ENCODE data around the gene RABEPK. TPM values are rescaled to one million over a fixed set of nuclear protein-coding genes. Genes with fewer than 3 reads are reported as not detected.

Gene RABEPK
- total and polyA plus RNA-seq, 2 of the 4 experiments (the other 2 are of a cell fraction) = 43.9 to 59.7 TPM

GRCh38 chr9:125277411-125277810, 77.1 kb downstream of the RABEPK start:
- no peak overlapping the region for H3K14ac ChIP-seq (replicated peaks; ENCODE audit: low read depth, low read length)
- H4K8ac ChIP-seq (ENCODE audit: low read depth in 2 of 2, low read length in 2 of 2) = no peak overlapping the region
- intact Hi-C loops (cut with micrococcal nuclease) = no loop called here
- no peak overlapping the region for H2BK20ac ChIP-seq (ENCODE audit: low read depth, low read length)
- no peak overlapping the region for H3K27ac ChIP-seq (ENCODE audit: insufficient read depth, low read length)
- no TSS peak for BruUV-seq (replicated peaks)
- H3K9me3 ChIP-seq (ENCODE audit: control insufficient read depth, insufficient read depth, low read length) = no peaks in the 10 kb centered on the region
- peaks cover 7% of the 10 kb centered on the region for H3K4me1 ChIP-seq (ENCODE audit: control insufficient read depth, insufficient read depth, low read length)
- TF ChIP-seq CTCF (conservative IDR thresholded peaks at IDR 0.05; ENCODE audit: low read depth, low read length) (no peak), CEBPB (IDR thresholded peaks at IDR 0.05; ENCODE audit: low read depth, low read length) (no peak), NFE2L2 (IDR thresholded peaks at IDR 0.05; ENCODE audit: low read depth, low read length) (no peak), SMC3 (IDR thresholded peaks at IDR 0.05; ENCODE audit: low read depth, low read length) (no peak), RAD21 (IDR thresholded peaks at IDR 0.05; ENCODE audit: low read length) (no peak), BHLHE40 (IDR thresholded peaks at IDR 0.05; ENCODE audit: low read depth, low read length) (no peak)
- TF ChIP-seq, protein P1, sequence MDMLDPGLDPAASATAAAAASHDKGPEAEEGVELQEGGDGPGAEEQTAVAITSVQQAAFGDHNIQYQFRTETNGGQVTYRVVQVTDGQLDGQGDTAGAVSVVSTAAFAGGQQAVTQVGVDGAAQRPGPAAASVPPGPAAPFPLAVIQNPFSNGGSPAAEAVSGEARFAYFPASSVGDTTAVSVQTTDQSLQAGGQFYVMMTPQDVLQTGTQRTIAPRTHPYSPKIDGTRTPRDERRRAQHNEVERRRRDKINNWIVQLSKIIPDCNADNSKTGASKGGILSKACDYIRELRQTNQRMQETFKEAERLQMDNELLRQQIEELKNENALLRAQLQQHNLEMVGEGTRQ (IDR thresholded peaks at IDR 0.05; ENCODE audit: low read depth, low read length) = no peak
- peaks cover 16 to 81% of the 10 kb centered on the region in 2 experiments; a peak in 3 of 4 replicates for H3K79me1 ChIP-seq (ENCODE audit: low read depth in 1 of 2, low read length in 2 of 2)
- no peak overlapping the region for H2AK9ac ChIP-seq (replicated peaks; ENCODE audit: low read depth, low read length, poor library complexity)
- H3K36me3 ChIP-seq (ENCODE audit: control insufficient read depth, insufficient read depth, low read length) = 0 out of 2 replicates have a peak, but pooled peaks cover 1% of the 10 kb centered on the region
- ATAC-seq (ENCODE audit: low read depth) (no peak), DNase-seq (no peak)
- no peak overlapping the region for H4K91ac ChIP-seq (ENCODE audit: insufficient read depth, low read depth, low read length)
- no peak overlapping the region for H3K18ac ChIP-seq (ENCODE audit: low read depth, low read length)
- ChIA-PET CTCF (no interaction called here), POLR2A (ENCODE audit: unreplicated experiment) (no interaction called here)
- no peak overlapping the region; the same call in 1 of the 2 replicates for H3K23ac ChIP-seq (ENCODE audit: low read depth, low read length)
- H2BK15ac ChIP-seq (ENCODE audit: low read depth, low read length) = no peak overlapping the region
- H2AFZ ChIP-seq (replicated peaks; ENCODE audit: low read length, poor library complexity) = no peak overlapping the region
- H3K4me2 ChIP-seq (ENCODE audit: low read depth, low read length) = no peak overlapping the region
- H3K4ac ChIP-seq (ENCODE audit: low read depth, low read length) = no peak overlapping the region
- H4K5ac ChIP-seq (ENCODE audit: low read depth, low read length) = no peak overlapping the region
- H2AK5ac ChIP-seq (ENCODE audit: low read depth, low read length) = no peak overlapping the region
- H4K20me1 ChIP-seq (ENCODE audit: insufficient read depth, low read length) = peaks cover 49% of the 10 kb centered on the region
- no peak overlapping the region for H3K9ac ChIP-seq (ENCODE audit: low read depth, low read length)
- H3K27me3 ChIP-seq (ENCODE audit: control insufficient read depth, insufficient read depth, low read length) = no peaks in the 10 kb centered on the region
- dilution Hi-C loops (cut with HindIII; ENCODE audit: low sequenced_read_pairs, unreplicated experiment) = no loop called here
- no peak overlapping the region for H2BK120ac ChIP-seq (ENCODE audit: low read depth, low read length)
- H2BK5ac ChIP-seq (ENCODE audit: low read depth, low read length, poor library complexity, severe bottlenecking) = no peak overlapping the region
- no peak overlapping the region for H3K56ac ChIP-seq (ENCODE audit: extremely low read depth, insufficient read depth, low read length)
- H3K4me3 ChIP-seq (ENCODE audit: insufficient read depth, low read depth, low read length) = no peak overlapping the region
- in situ Hi-C loops (cut with MboI; ENCODE audit: low sequenced_read_pairs) = no loop called here
- H3K9me1 ChIP-seq (ENCODE audit: insufficient read depth, low read length) = peaks cover 7% of the 10 kb centered on the region
